EL (cell line): ENCODE measurements around the gene LINC00305.

Experiments used
- DNase-seq: peaks from one replicate; pipeline ENCODE4 v3.0.0-alpha.2; 2016

The LINC00305 gene

GRCh38 chr18:64111950-64112349 lies 36.9 kb downstream of the LINC00305 start:
- no peak for DNase-seq

- peak; percentile 3 for DNase-seq
These were observed 38.0 kb downstream of the LINC00305 start for GRCh38 chr18:64110692-64111480.

GRCh38 chr18:64103986-64104385 lies 44.9 kb downstream of the LINC00305 start:
- DNase-seq: no peak

GRCh38 chr18:64100116-64100922 lies 48.6 kb downstream of the LINC00305 start:
- DNase-seq: no peak

GRCh38 chr18:64099244-64099643 lies 49.6 kb downstream of the LINC00305 start:
- no peak for DNase-seq

DNA sequence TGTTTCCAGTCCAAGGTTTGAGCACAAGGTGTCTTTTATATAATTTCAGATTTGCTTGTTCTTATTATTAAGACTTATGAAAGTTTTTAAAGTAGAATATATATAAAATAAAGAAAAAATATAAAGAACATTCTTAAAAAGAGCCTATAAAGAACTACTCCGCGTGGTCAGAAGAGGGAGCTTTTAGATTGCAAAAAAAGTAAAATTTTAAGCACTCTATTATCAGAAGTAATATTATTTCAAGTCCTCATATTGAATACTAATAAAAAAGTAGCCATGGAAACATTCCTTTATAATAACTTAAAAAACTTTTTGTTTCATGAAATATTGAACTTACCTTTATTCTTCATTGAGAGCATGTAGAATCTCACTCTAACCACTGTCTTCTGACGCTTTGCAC lies 51.4 kb downstream of the LINC00305 start:
- no peak for DNase-seq

DNA sequence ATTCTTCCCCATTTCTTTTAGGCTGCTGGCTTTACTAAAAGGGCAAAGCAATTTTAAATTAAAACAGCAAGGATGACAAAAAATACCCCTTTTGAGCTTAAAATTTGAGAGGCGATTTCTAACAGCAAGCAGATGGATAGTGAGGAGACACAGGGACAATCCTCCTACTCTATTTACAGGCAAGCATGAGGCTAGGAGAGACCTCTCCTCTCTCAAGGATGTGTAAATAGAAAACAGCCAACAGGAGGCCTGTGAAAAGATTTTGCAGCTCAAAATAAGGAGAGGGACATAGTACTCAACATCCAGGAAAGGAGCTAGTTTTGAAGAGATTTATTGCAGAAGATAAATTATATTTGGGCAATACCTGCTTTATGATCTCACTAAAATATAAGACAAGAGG lies 53.8 kb downstream of the LINC00305 start:
- no peak for DNase-seq

- no peak for DNase-seq
These were observed 54.7 kb downstream of the LINC00305 start for GRCh38 chr18:64094210-64094609.

DNA sequence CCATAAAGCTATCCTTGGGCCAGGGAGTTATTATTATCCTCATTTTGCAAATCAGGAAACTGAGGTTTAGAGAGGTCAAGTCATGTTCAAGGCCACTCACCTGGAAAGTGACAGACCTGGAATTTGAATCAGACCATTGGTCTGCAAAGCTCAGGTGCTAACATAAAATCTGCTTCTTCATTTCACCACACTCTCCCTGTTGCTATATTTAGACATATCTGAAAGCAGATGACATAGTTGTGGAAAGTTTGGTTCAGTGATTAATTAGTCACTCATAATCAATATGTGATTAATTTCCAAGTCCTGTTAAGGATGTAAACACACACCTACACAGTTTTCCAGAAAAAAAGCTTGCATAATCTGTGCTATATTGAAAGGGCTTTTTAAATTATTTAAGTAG lies 57.4 kb downstream of the LINC00305 start:
- DNase-seq: no peak

DNA sequence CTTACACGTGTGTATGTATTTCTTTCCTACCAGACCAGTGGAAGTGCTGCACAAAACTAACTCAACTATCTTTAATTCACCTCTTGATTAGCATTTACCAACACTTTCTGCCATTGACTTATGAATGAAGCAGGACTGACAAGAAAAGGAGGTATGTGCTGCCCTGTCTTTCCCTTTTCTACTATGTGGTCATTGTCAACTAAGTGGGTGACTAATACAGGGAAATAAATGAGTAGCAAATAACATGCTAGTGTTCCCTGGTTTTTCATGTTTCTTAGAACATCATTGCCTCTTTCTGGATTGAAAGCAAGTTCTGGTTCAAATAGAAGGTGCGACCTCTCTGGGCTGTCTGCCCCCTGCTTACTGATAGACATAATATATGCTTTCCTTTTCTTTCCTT lies 58.0 kb downstream of the LINC00305 start:
- DNase-seq: no peak

DNA sequence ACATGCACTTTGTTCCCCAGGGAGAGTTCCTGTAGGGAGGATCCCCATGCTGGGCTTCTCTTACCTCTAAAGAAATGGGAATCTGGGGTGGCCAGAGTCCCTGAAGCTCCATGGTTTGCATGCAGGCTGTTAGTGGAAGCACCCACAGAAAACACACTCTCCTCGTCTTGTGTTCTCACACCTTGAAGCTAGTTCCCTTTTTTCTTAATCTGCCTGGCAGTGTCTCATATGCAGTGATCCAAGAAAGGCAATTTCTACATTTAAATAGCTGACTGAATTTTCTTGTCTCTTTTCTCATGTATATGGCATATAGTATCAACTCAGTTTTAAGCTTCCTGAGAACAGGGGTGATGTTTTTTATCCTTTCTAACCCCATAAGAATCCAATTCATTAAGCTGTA lies 65.0 kb downstream of the LINC00305 start:
- DNase-seq: no peak

GRCh38 chr18:64082513-64082912 lies 66.4 kb downstream of the LINC00305 start:
- no peak for DNase-seq

DNA sequence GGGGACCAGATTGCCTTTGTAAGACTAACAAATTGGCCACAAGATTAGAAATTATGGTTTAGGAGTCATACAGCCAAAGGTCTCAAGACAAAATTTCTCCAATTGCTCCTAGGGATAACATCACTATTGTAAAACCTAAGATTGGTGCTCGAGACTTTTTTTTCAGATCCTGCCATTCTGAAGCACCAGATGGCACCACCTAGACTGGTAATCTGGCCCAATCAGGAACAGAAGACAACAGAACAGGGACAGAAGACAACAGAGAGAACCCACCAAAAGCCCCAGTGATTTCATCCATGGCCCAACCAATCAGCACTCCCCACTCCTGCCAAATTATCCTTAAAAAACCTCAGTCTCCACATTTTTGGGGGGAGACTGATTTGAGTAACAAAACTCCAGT lies 66.8 kb downstream of the LINC00305 start:
- no peak for DNase-seq

- DNase-seq: no peak
These were observed 74.9 kb downstream of the LINC00305 start for GRCh38 chr18:64073971-64074370.

GRCh38 chr18:64055019-64055418 lies 93.9 kb downstream of the LINC00305 start:
- no peak for DNase-seq

DNA sequence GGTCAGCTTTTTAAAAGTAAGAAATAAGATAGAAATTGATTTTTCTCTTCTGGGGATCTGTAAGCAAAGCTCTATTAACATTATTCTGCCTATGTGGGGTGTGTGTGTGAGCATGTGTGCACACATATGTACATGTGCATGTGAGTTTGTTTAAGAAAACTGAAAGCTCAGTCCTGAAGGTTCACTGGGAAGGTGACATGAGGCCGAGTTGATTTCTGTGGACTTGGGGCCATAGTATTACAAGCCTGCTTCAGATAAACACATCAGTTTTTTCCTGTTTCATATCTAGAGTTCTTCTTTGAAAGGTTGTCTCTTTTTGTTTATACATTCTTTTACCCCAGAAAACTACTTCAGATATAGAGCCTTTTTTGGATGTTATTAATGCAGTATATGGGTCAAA lies 95.6 kb downstream of the LINC00305 start:
- no peak for DNase-seq

- no peak for DNase-seq
These were observed 96.1 kb downstream of the LINC00305 start for GRCh38 chr18:64052772-64053171.

DNA sequence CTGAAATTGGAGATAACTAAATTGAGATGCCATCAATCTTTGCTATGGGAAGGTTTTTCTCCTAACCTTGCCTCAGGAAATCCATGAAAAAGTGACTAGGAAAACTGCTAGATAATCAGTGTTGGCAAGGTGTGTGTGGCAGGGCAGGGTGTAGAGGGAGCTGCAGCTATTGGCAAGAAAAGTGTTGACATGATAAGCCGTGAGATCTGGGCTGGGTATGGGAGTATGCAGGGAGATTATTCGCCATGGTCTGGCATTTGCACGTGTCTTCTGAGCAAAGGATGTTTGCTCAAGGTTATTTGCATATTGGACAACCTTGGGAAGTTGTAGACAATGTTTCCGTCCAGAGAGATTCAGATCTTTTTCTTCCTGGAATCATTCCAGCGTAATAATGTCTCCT lies 104.3 kb downstream of the LINC00305 start:
- no peak for DNase-seq

DNA sequence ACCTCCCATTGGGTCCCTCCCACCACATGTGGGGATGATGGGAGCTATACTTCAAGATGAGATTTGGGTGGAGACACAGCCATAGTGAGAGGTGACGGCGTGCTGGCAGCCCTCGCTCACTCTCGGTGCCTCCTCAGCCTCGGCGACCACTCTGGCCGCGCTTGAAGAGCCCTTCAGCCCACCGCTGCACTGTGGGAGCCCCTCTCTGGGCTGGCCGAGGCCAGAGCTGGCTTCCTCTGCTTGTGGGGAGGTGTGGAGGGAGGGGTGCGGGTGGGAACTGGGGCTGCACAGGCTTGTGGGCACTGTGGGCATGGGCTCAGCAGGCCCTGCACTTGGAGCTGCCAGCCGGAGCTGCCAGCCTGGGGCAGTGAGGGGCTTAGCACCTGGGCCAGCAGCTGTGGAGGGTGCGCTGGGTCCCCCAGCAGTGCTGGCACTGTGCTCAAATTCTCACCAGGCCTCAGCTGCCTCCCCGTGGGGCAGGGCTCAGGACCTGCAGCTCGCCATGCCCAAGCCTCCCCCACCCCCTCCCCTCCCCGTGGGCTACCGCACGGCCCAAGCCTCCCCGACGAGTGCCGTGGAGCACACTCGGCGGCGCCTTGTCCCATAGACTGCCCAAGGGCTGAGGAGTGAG lies 106.0 kb downstream of the LINC00305 start:
- DNase-seq: no peak

DNA sequence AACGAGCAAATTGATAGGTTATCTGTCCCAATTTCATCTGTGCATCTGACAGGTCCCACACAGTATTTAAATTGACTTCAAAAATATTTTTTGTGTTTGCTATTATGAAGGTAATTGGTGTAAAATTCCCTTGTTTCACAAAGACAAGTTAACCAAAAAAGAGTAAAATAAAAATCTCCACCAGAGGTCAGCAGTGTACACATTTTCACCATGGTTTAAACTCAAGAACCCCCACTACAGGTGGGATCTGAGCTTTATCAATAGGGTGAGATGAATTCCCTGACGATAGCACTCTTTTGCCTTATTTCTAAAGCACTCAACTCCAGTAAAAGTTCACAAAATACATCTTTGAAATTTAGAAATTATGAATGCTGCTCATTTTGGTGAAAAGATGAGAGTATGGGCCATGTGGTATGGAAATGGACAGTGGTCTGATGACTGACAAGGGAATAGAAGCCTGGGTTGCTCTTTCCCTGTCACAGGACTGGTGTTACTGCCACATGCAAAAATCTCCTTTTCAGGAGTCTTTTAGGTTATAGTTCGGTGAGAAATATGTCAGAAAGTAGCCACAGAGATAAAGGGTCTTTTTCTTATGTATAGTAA lies 111.0 kb downstream of the LINC00305 start:
- DNase-seq: peak; percentile 23

- DNase-seq: no peak
These were observed 116.6 kb downstream of the LINC00305 start for GRCh38 chr18:64032312-64032711.

DNA sequence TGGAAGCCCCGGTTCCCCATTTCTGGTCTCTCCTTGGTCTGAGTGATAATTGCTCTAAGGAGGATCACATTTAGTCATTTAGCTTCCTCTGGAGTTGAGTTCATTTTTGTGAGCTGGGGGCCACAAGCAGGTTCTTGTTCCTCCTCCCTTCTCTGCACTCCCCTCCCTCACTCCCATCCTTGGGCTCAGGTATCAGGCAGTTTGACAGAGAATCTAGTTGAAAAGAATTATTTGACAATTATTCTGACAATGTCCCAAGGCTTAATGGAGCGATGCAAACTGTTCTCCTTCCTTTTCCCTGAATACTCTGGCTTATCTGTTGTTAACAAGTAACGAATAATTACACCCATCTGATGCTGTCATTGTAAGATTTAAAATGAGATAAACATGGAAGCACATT lies 117.5 kb downstream of the LINC00305 start:
- DNase-seq: no peak
